ENCODE results near the gene DHRS3.

The DHRS3 gene

DNA sequence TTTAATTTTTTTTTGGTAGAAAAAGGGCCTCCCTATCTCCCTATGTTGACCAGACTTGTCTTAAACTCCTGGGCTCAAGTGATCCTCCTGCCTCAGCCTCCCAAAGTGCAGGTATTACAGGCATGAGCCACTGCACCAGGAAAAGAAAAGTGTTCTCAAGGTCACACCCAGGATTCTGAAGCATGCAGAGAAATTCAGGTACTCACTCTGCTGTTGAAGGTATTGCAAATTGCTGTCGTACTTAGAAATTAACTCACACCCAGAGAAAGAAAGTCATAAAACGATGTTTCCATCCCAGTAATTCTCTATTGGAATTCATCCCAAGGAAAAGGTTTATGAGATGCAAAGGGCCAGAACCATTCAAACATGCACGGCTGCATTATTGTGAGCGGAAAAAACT lies 73.7 kb downstream of the DHRS3 start:
- no peak for DNase-seq (ENCODE audit: low read depth)
- TF ChIP-seq CTCF (IDR thresholded peaks at IDR 0.05; ENCODE audit: control insufficient read depth, extremely low read depth, insufficient read depth) = no peak
- H3K4me3 ChIP-seq (ENCODE audit: low read depth, low read length) = no peak overlapping the region

DNA sequence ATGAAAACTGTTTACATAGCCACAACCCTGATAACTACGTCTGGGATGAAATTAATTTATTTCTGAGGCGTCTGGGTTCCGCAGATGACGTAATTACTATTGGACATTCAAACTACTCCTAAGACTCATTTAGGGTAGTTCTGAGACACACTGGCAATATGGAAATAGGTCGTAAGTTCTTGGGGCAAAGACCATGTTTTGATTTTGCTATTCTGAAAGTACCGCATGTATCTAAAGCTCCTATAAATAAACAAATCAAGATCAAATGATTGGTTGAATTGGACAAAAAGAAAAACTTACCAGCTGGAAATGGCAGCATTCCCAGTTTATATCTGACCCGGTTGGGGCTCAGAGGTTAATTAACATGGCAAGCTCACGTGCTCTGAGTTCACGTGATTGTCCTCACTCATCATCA lies 74.3 kb downstream of the DHRS3 start:
- no peak for DNase-seq (ENCODE audit: low read depth)
- H3K4me3 ChIP-seq (ENCODE audit: low read depth, low read length) = no peak overlapping the region
- TF ChIP-seq CTCF (IDR thresholded peaks at IDR 0.05; ENCODE audit: control insufficient read depth, extremely low read depth, insufficient read depth) = no peak

DNA sequence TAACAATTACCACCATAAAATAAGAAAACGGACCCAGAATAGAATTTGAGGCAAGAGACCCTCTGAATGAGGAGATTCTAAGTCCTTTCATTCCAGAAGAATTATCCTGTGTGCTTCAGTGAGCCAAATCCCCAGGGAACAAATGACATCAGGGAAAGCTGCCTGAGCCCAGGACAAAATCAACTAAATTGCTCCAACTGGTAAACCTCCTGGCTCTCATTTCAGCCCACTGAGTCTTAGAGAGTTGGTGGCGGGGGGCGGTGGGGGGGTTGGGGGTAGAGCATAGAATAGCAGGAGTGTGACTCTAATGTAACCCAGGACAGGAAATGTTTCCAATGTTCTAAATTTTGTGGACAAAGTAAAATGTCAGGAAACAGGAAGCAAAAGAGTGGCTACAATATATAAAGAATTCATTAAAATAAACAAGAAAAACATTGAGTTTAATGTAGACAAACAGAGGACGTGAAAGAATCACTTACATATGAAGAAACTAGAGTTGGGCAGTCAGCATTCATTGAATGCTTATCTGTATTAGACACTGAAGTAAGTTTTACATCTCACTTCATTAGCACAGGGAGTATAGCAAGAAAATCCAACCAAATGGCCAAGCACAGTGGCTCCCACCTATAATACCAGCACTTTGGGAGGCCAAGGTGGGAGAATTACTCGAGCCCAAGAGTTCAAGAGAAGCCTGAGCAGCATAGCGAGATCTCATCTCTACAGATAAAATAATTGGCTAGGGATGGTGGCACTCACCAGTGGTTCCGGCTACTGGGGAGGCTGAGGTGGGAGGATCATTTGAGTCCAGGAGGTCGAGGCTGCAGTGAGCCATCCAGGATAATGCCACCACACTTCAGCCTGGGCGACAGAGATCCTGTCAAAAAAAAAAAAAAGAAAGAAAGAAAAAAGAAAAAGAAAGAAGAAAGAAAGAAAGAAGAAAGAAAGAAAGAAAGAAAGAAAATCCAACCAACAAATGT lies 75.1 kb downstream of the DHRS3 start:
- no peak for TF ChIP-seq CTCF (IDR thresholded peaks at IDR 0.05; ENCODE audit: control insufficient read depth, extremely low read depth, insufficient read depth)
- DNase-seq (ENCODE audit: low read depth) = no peak
- H3K4me3 ChIP-seq (ENCODE audit: low read depth, low read length) = no peak overlapping the region

- DNase-seq (ENCODE audit: low read depth) = no peak
- no peak overlapping the region for H3K4me3 ChIP-seq (ENCODE audit: low read depth, low read length)
- TF ChIP-seq CTCF (IDR thresholded peaks at IDR 0.05; ENCODE audit: control insufficient read depth, extremely low read depth, insufficient read depth) = no peak
Observed at GRCh38 chr1:12542138-12542465, 75.9 kb downstream of the DHRS3 start.

DNA sequence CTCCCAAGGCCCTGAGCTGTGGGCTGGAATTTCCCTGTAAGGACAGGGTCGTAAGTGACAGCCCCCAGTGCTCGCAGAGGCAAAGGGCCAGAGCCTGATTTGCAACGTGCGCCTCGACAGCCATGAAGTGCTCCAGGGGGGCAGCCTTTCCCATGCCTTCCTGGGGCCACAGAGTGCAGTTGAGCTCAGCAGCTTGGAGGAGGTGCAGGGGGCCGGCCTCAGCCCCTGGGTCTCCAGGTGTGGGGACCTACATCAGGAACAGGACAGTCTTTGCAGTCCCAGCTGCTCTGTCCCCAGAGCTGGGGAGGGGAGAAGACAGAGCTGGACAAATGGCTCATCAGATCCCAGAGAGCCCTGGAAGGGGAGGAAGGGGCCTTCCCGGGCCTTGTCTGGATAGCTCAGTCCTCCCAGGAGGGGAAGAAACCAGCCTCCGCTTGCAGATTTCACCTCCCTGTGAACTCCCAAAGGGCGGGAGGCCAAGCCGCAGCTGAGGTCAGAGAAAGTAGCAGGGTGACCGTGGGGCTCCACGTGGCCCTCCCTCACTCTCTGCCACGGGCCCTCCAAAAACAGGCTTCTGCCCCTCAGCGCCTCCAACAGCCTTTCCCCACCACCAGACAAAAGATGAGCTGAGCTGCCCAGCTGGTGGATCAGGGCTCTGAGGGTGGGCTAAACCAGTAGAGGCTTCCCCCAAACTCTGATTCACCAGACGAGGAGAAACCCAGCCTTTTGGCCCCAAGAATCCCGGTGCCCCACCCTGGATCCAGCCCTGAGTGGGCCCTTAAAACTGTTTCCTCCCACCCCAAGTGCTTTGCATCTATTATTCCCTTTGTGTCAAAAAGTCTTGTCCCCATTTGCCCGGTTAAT lies 76.5 kb downstream of the DHRS3 start:
- no peak for DNase-seq (ENCODE audit: low read depth)
- TF ChIP-seq CTCF (IDR thresholded peaks at IDR 0.05; ENCODE audit: control insufficient read depth, extremely low read depth, insufficient read depth) = no peak
- H3K4me3 ChIP-seq (ENCODE audit: low read depth, low read length) = no peak overlapping the region

- no peak for DNase-seq (ENCODE audit: low read depth)
- no peak overlapping the region for H3K4me3 ChIP-seq (ENCODE audit: low read depth, low read length)
- TF ChIP-seq CTCF (IDR thresholded peaks at IDR 0.05; ENCODE audit: control insufficient read depth, extremely low read depth, insufficient read depth) = no peak
Observed at GRCh38 chr1:12540580-12541273, 77.3 kb downstream of the DHRS3 start.
